ENCODE results near the gene ENPP3. TPM values are rescaled to one million over a fixed set of nuclear protein-coding genes. Genes with fewer than 3 reads are reported as not detected.

The ENPP3 gene
- total and polyA plus RNA-seq, 2 donors: 0.43 to 2.4 TPM

DNA sequence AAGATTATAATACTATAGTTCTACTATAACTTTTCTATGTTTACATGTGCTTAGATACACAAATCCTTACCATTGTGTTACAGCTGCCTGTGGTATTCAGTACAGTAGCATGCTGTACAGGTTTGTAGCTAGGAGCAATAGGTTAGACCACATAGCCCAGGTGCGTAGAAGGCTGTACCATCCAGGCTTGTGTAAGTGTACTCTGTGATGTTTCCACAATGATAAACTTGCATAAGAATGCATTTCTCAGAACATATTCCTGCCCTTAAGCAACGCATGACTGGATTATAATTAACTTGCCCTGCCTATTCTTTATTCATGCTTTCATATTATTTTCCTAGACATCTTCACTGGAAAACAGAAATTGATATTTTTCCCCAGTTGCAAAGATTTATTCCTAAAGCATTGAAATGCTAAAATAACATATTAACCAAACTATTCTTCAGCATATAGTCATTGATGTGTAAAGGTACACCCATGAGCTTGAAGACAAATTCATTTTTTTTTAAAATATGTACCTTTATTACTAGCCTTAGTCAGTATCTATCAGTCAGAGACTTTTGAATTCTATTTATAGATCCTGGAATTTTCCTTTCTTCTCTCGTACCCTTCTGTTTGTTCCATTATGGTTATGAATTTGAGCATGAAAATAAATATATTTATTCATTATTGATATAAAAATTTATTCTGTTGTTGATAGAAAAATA lies 80.9 kb downstream of the ENPP3 start:
- Histone ChIP-seq H3K27ac (ENCODE audit: low read depth) (no peak overlapping the region), H3K4me1 (ENCODE audit: insufficient read depth) (no peaks in the 10 kb centered on the region), H3K4me3 (ENCODE audit: low read depth, low read length) (no peak overlapping the region), H3K36me3 (ENCODE audit: insufficient read depth) (no peaks in the 10 kb centered on the region)
- 89% methylated on average over 3 of the region's 3 CpGs for WGBS
- DNase-seq (ENCODE audit: extremely low spot score): no peak

GRCh38 chr6:131721161-131721560 lies 84.1 kb downstream of the ENPP3 start:
- 82% methylated on average over 2 of the region's 2 CpGs for WGBS
- no peak overlapping the region for H3K27ac ChIP-seq (ENCODE audit: low read depth)
- H3K4me1 ChIP-seq (ENCODE audit: insufficient read depth): no peaks in the 10 kb centered on the region
- DNase-seq (ENCODE audit: extremely low spot score): no peak
- no peaks in the 10 kb centered on the region for H3K36me3 ChIP-seq (ENCODE audit: insufficient read depth)
- no peak overlapping the region for H3K4me3 ChIP-seq (ENCODE audit: low read depth, low read length)

- WGBS: 85% methylated on average over 2 of the region's 2 CpGs
- DNase-seq (ENCODE audit: extremely low spot score): no peak
These were observed 87.0 kb downstream of the ENPP3 start for GRCh38 chr6:131724114-131724513.

GRCh38 chr6:131727467-131727866 lies 90.4 kb downstream of the ENPP3 start:
- WGBS: 96% methylated on average over 5 of the region's 5 CpGs
- Histone ChIP-seq H3K27ac (ENCODE audit: low read depth) (no peak overlapping the region), H3K4me3 (ENCODE audit: low read depth, low read length) (no peak overlapping the region), H3K4me1 (ENCODE audit: insufficient read depth) (no peaks in the 10 kb centered on the region), H3K36me3 (ENCODE audit: insufficient read depth) (no peaks in the 10 kb centered on the region)
- DNase-seq (ENCODE audit: extremely low spot score): no peak

More at GRCh38 chr6:131724114-131724513, 87.0 kb downstream of the ENPP3 start:
- no peak overlapping the region for H3K27ac ChIP-seq (ENCODE audit: low read depth)
- no peaks in the 10 kb centered on the region for H3K4me1 ChIP-seq (ENCODE audit: insufficient read depth)
- H3K4me3 ChIP-seq (ENCODE audit: low read depth, low read length): no peak overlapping the region
- H3K36me3 ChIP-seq (ENCODE audit: insufficient read depth): no peaks in the 10 kb centered on the region

- no peaks in the 10 kb centered on the region for H3K36me3 ChIP-seq (ENCODE audit: insufficient read depth)
- no peak overlapping the region for H3K4me3 ChIP-seq (ENCODE audit: low read depth, low read length)
- no peak for DNase-seq (ENCODE audit: extremely low spot score)
- no peaks in the 10 kb centered on the region for H3K4me1 ChIP-seq (ENCODE audit: insufficient read depth)
- WGBS: 79% methylated on average over 4 of the region's 4 CpGs
- H3K27ac ChIP-seq (ENCODE audit: low read depth): no peak overlapping the region
These were observed 90.8 kb downstream of the ENPP3 start for GRCh38 chr6:131727868-131728267.

GRCh38 chr6:131728296-131728939 lies 91.3 kb downstream of the ENPP3 start:
- Histone ChIP-seq H3K4me3 (ENCODE audit: low read depth, low read length) (no peak overlapping the region), H3K36me3 (ENCODE audit: insufficient read depth) (no peaks in the 10 kb centered on the region), H3K27ac (ENCODE audit: low read depth) (no peak overlapping the region), H3K4me1 (ENCODE audit: insufficient read depth) (no peaks in the 10 kb centered on the region)
- 49% methylated on average over 3 of the region's 3 CpGs for WGBS
- no peak for DNase-seq (ENCODE audit: extremely low spot score)

DNA sequence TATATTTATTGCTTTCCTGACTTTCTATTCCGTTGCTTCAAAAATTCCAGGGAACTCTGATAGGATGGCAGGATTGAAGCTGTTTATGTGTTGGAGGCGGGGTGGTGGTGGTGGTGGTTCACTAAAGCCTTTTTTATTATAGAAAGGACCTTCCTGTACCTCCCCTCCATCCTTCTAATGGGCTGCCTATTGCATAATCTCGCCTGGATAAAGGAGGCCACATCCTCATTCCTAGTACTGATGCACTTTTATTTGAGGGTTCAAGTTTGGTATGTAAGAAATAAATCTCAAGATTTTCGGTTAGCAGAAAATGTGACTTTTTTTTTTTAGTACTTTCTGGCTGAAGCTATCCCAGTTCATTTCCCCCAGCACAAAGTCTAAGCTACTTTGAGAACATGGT lies 92.4 kb downstream of the ENPP3 start:
- H3K4me3 ChIP-seq (ENCODE audit: low read depth, low read length): no peak overlapping the region
- no peaks in the 10 kb centered on the region for H3K4me1 ChIP-seq (ENCODE audit: insufficient read depth)
- H3K36me3 ChIP-seq (ENCODE audit: insufficient read depth): no peaks in the 10 kb centered on the region
- no peak for DNase-seq (ENCODE audit: extremely low spot score)
- WGBS: 51% methylated on average over 4 of the region's 4 CpGs
- H3K27ac ChIP-seq (ENCODE audit: low read depth): no peak overlapping the region

DNA sequence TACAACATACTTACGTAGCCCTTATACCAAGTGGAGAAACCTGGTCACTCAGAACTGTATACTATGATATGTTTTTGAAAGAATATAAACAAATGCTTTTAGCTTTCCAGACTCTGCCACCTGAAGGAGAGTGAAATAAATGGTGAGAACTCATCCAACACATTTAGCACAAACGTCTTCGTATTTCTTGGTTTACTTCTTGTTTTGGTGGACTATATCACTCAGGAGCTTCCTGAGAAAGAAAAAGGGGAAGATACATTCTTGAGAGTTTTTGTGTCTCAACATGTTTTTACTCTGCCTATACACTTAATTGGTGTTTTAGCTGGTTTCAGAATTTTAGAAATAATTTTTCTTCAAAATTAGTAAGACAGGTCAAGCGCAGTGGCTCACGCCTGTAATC lies 93.2 kb downstream of the ENPP3 start:
- no peaks in the 10 kb centered on the region for H3K4me1 ChIP-seq (ENCODE audit: insufficient read depth)
- H3K27ac ChIP-seq (ENCODE audit: low read depth): no peak overlapping the region
- H3K4me3 ChIP-seq (ENCODE audit: low read depth, low read length): no peak overlapping the region
- 87% methylated on average over 5 of the region's 5 CpGs for WGBS
- no peaks in the 10 kb centered on the region for H3K36me3 ChIP-seq (ENCODE audit: insufficient read depth)
- DNase-seq (ENCODE audit: extremely low spot score): no peak

DNA sequence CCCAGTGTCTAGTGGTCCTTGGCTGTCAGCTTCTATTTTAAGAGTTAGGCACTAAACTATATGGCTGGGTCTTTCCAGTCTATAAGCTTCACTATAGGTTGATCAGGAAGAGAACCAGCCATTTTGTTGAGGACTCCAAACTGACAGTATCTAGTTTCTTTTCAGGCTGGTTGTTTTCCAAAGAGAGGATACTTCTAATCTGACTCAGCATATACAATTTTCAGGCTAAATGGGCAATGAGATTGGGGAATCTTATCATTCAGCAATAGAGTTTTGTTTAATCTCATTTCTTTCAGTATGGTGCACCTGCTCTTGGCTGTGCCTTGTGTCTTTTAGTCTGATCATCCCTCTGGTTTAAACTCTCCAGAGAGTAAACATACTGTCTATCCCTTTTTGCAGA lies 94.1 kb downstream of the ENPP3 start:
- no peak overlapping the region for H3K27ac ChIP-seq (ENCODE audit: low read depth)
- no peak for DNase-seq (ENCODE audit: extremely low spot score)
- no peaks in the 10 kb centered on the region for H3K36me3 ChIP-seq (ENCODE audit: insufficient read depth)
- H3K4me1 ChIP-seq (ENCODE audit: insufficient read depth): no peaks in the 10 kb centered on the region
- no peak overlapping the region for H3K4me3 ChIP-seq (ENCODE audit: low read depth, low read length)

DNA sequence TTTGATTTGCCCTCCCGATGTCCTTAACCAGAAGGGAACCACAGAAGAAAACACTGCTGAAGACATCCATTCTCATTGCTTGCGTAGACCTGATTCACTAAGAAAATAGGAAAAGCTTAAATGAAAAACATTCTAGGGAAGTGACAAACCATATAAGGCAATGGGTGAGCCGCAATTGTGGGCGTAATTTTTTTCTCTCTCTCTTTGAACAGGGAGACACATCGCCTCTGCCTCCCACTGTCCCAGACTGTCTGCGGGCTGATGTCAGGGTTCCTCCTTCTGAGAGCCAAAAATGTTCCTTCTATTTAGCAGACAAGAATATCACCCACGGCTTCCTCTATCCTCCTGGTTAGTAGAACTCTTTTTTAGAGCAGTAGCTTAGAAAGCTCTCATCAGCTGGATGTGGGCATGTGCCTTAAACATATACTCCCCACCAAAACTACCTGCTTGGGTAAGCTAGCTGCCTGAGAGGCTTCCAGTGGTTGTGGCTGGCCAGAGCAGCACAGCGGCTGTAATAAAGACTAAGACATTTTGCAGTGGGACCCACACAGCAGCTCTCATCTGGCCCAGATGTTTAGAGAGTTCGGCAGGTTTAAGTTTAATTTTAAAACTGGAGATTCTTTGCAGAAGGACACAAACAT lies 96.4 kb downstream of the ENPP3 start:
- no peak overlapping the region for H3K27ac ChIP-seq (ENCODE audit: low read depth)

GRCh38 chr6:131736003-131736596 lies 99.0 kb downstream of the ENPP3 start:
- DNase-seq (ENCODE audit: extremely low spot score): no peak
- WGBS: 58% methylated on average over 9 of the region's 9 CpGs
- no peaks in the 10 kb centered on the region for H3K36me3 ChIP-seq (ENCODE audit: insufficient read depth)
- H3K27ac ChIP-seq (ENCODE audit: low read depth): no peak overlapping the region
- no peaks in the 10 kb centered on the region for H3K4me1 ChIP-seq (ENCODE audit: insufficient read depth)
- H3K4me3 ChIP-seq (ENCODE audit: low read depth, low read length): no peak overlapping the region

More for the DNA sequence above, 96.4 kb downstream of the ENPP3 start:
- no peak for DNase-seq (ENCODE audit: extremely low spot score)
- no peaks in the 10 kb centered on the region for H3K36me3 ChIP-seq (ENCODE audit: insufficient read depth)
- H3K4me1 ChIP-seq (ENCODE audit: insufficient read depth): no peaks in the 10 kb centered on the region
- H3K4me3 ChIP-seq (ENCODE audit: low read depth, low read length): no peak overlapping the region
- WGBS: 72% methylated on average over 9 of the region's 9 CpGs

GRCh38 chr6:131736811-131737210 lies 99.7 kb downstream of the ENPP3 start:
- no peaks in the 10 kb centered on the region for H3K4me1 ChIP-seq (ENCODE audit: insufficient read depth)
- H3K4me3 ChIP-seq (ENCODE audit: low read depth, low read length): no peak overlapping the region
- whole genome bisulfite sequencing: 60% methylated on average over 1 of the region's 1 CpG
- no peak overlapping the region for H3K27ac ChIP-seq (ENCODE audit: low read depth)
- no peak for DNase-seq (ENCODE audit: extremely low spot score)
- H3K36me3 ChIP-seq (ENCODE audit: insufficient read depth): no peaks in the 10 kb centered on the region

DNA sequence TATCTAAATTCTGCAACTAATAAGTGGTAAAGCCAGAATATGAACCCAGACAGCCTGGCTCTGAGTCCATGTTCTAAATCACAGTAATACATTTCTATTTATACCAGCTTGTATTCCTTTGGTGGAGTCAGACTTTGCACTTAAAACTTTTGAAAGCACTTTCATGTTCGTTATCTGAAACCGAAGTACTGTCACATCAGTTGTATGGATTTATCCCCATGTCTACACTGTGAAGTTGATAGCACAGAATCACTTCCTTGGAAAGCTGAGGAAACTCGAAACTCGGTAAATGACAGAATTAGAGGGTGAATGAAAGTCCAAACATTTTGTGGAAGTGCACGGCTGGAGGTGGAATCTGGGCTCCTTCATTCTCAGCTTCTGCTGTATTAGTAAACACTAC lies 102.0 kb downstream of the ENPP3 start:
- 38% methylated on average over 5 of the region's 5 CpGs for WGBS
- DNase-seq (ENCODE audit: extremely low spot score): no peak

GRCh38 chr6:131740161-131740560 lies 103.1 kb downstream of the ENPP3 start:
- H3K4me1 ChIP-seq (ENCODE audit: insufficient read depth): no peaks in the 10 kb centered on the region
- DNase-seq (ENCODE audit: extremely low spot score): no peak
- no peak overlapping the region for H3K4me3 ChIP-seq (ENCODE audit: low read depth, low read length)
- no peak overlapping the region for H3K27ac ChIP-seq (ENCODE audit: low read depth)
- H3K36me3 ChIP-seq (ENCODE audit: insufficient read depth): no peaks in the 10 kb centered on the region
- WGBS: 80% methylated on average over 4 of the region's 4 CpGs

More for the DNA sequence above, 102.0 kb downstream of the ENPP3 start:
- Histone ChIP-seq H3K4me1 (ENCODE audit: insufficient read depth) (no peaks in the 10 kb centered on the region), H3K4me3 (ENCODE audit: low read depth, low read length) (no peak overlapping the region), H3K27ac (ENCODE audit: low read depth) (no peak overlapping the region), H3K36me3 (ENCODE audit: insufficient read depth) (no peaks in the 10 kb centered on the region)
